ENCODE results near the gene BUB1.
A peak's percentile ranks its signal among the peaks of the same experiment; 100 is the strongest.

The BUB1 gene

DNA sequence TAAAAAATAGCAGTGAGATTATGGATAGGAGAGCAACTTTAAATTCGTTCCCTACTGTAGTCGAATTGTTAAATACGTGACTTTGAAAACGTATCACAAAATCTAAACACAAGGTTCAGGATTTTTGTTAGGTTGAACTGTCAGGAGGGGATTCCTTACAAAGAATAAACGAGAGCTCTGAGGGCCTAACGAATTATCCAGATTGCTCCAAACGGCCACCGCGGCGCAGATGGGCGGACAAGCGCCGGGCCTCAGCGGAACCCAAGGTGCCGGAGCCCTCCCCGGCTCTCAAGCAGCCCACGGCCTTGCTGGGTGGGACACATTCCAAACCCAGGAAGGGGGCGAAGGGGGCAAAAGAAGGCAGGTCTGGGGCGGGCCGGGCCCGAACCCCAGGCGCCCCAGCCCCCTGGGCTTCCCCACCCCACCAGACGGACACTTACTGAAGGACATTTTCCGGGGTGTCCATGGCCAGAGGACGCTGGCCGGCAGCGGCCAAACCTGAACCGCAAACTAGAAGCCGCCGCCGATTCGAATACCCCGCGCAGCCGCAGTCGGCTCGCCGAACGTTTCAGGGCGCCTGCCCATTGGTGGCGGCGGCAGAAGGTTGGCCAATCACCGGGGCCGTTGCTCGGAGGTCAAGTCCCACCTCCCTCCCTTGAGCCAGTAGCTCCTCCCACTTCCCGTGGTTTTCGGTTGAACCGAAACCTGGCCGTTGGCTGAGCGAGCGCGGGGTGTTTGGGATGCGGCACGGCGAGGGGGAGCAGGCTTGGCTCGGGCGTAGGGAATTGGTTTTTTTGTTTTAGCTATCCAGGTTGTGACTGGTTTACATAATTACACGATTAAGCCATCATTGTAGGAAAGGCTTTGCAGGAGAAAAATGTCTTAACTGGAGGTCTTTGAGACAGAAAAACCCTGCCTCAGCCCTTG is at the start of gene BUB1:
BUB1 (minus strand) TSS at position 534 of the 927 bp plus-strand sequence; CDS start at position 466, 68 bp downstream.
- H3K36me3 ChIP-seq (ENCODE audit: control insufficient read depth in 5 of 5, insufficient read depth in 5 of 5, low read length in 5 of 5) = no peaks in the 10 kb centered on the region
- H3K27ac ChIP-seq (ENCODE audit: low read depth, low read length) = peak within 1 kb of the TSS; percentile 88
- H3K4me3 ChIP-seq (ENCODE audit: low read depth in 1 of 5, low read length in 5 of 5) = peak within 1 kb of the TSS; percentile 76 to 98 (median 94)
- H3K4me1 ChIP-seq (ENCODE audit: control insufficient read depth in 5 of 5, insufficient read depth in 5 of 5, low read length in 5 of 5) = peaks cover 0 to 19% (median 16%) of the 10 kb centered on the region in 5 donors
- H3K27me3 ChIP-seq (ENCODE audit: control insufficient read depth in 5 of 5, insufficient read depth in 4 of 5, low read length in 5 of 5) = peaks cover 0 to 4% (median 0%) of the 10 kb centered on the region in 5 donors
- no peaks in the 10 kb centered on the region for H3K9me3 ChIP-seq (ENCODE audit: control insufficient read depth in 5 of 5, low read length in 5 of 5)
- H3K9ac ChIP-seq (ENCODE audit: low read length in 5 of 5) = peak within 1 kb of the TSS; percentile 70 to 93 (median 89)

- Histone ChIP-seq H3K9ac (ENCODE audit: low read length in 5 of 5) (no peak overlapping the region), H3K9me3 (ENCODE audit: control insufficient read depth in 5 of 5, low read length in 5 of 5) (peaks cover 0 to under 1% (median 0%) of the 10 kb centered on the region in 5 donors), H3K27me3 (ENCODE audit: control insufficient read depth in 5 of 5, insufficient read depth in 4 of 5, low read length in 5 of 5) (peaks cover 0 to 9% (median 3%) of the 10 kb centered on the region in 5 donors), H3K4me3 (ENCODE audit: low read depth in 1 of 5, low read length in 5 of 5) (no peak overlapping the region), H3K4me1 (ENCODE audit: control insufficient read depth in 5 of 5, insufficient read depth in 5 of 5, low read length in 5 of 5) (peaks cover 0 to 2% (median 0%) of the 10 kb centered on the region in 5 donors), H3K36me3 (ENCODE audit: control insufficient read depth in 5 of 5, insufficient read depth in 5 of 5, low read length in 5 of 5) (no peaks in the 10 kb centered on the region), H3K27ac (ENCODE audit: low read depth, low read length) (no peak overlapping the region)
Observed at GRCh38 chr2:110726285-110726684, 48.4 kb upstream of the BUB1 start.

DNA sequence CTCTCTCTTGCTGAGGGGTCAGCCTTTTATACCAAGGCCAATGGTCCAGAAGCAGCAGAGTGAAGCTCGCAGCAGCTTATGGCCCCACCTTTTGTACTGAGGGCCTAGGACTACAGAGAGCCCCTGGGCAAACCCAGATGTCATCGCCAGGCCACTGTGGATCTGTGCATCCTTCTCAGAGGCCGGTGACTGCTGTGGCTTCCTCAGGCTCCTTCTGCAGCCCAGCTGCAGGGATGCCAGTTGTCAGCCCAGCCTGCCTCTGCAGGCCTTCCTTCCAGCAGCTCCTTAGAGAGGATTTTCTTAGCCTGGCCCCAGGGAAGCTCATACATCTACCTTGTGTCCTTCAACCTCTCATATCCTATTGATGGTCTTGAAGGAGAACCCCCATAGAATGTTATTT is 48.0 kb upstream of the BUB1 start:
- Histone ChIP-seq H3K4me3 (ENCODE audit: low read depth in 1 of 5, low read length in 5 of 5) (no peak overlapping the region), H3K27ac (ENCODE audit: low read depth, low read length) (no peak overlapping the region), H3K4me1 (ENCODE audit: control insufficient read depth in 5 of 5, insufficient read depth in 5 of 5, low read length in 5 of 5) (no peaks in the 10 kb centered on the region), H3K9me3 (ENCODE audit: control insufficient read depth in 5 of 5, low read length in 5 of 5) (no peaks in the 10 kb centered on the region), H3K36me3 (ENCODE audit: control insufficient read depth in 5 of 5, insufficient read depth in 5 of 5, low read length in 5 of 5) (no peaks in the 10 kb centered on the region), H3K9ac (ENCODE audit: low read length in 5 of 5) (no peak overlapping the region), H3K27me3 (ENCODE audit: control insufficient read depth in 5 of 5, insufficient read depth in 4 of 5, low read length in 5 of 5) (peaks cover 0 to 5% (median 0%) of the 10 kb centered on the region in 5 donors)

GRCh38 chr2:110725370-110725769 is 47.5 kb upstream of the BUB1 start:
- Histone ChIP-seq H3K36me3 (ENCODE audit: control insufficient read depth in 5 of 5, insufficient read depth in 5 of 5, low read length in 5 of 5) (no peaks in the 10 kb centered on the region), H3K9ac (ENCODE audit: low read length in 5 of 5) (no peak overlapping the region), H3K4me1 (ENCODE audit: control insufficient read depth in 5 of 5, insufficient read depth in 5 of 5, low read length in 5 of 5) (no peaks in the 10 kb centered on the region), H3K27me3 (ENCODE audit: control insufficient read depth in 5 of 5, insufficient read depth in 4 of 5, low read length in 5 of 5) (peaks cover 0 to 2% (median 0%) of the 10 kb centered on the region in 5 donors), H3K4me3 (ENCODE audit: low read depth in 1 of 5, low read length in 5 of 5) (no peak overlapping the region), H3K27ac (ENCODE audit: low read depth, low read length) (no peak overlapping the region), H3K9me3 (ENCODE audit: control insufficient read depth in 5 of 5, low read length in 5 of 5) (no peaks in the 10 kb centered on the region)

DNA sequence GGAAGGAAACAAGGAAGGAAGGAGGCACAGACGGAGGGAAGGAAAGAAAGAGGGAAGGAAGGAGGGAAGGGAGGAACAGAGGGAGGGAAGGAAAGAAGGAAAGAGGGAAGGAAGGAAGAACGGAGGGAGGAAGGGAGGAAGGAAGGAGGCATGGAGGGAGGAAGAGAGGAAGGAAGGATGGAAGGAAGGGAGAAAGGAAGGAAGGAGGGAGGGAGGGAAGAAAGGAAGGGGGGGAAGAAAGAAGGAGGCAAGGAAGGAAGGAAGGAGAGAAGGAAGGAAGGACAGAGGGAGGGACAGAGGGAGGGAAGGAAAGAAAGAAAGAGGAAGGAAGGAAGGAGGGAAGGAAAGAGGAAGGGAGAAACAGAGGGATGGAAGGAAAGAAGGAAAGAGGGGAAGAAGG is 47.0 kb upstream of the BUB1 start:
- H3K36me3 ChIP-seq (ENCODE audit: control insufficient read depth in 5 of 5, insufficient read depth in 5 of 5, low read length in 5 of 5) = no peaks in the 10 kb centered on the region
- H3K4me3 ChIP-seq (ENCODE audit: low read depth in 1 of 5, low read length in 5 of 5) = no peak overlapping the region
- H3K27ac ChIP-seq (ENCODE audit: low read depth, low read length) = no peak overlapping the region
- H3K4me1 ChIP-seq (ENCODE audit: control insufficient read depth in 5 of 5, insufficient read depth in 5 of 5, low read length in 5 of 5) = no peaks in the 10 kb centered on the region
- no peaks in the 10 kb centered on the region for H3K9me3 ChIP-seq (ENCODE audit: control insufficient read depth in 5 of 5, low read length in 5 of 5)
- peaks cover 0 to 2% (median 0%) of the 10 kb centered on the region in 5 donors for H3K27me3 ChIP-seq (ENCODE audit: control insufficient read depth in 5 of 5, insufficient read depth in 4 of 5, low read length in 5 of 5)
- no peak overlapping the region for H3K9ac ChIP-seq (ENCODE audit: low read length in 5 of 5)

GRCh38 chr2:110720547-110720946 is 42.7 kb upstream of the BUB1 start:
- H3K9ac ChIP-seq (ENCODE audit: low read length in 5 of 5) = no peak overlapping the region
- no peak overlapping the region for H3K27ac ChIP-seq (ENCODE audit: low read depth, low read length)
- H3K4me1 ChIP-seq (ENCODE audit: control insufficient read depth in 5 of 5, insufficient read depth in 5 of 5, low read length in 5 of 5) = peaks cover 5 to 23% (median 17%) of the 10 kb centered on the region in 5 donors
- no peak overlapping the region for H3K4me3 ChIP-seq (ENCODE audit: low read depth in 1 of 5, low read length in 5 of 5)
- H3K27me3 ChIP-seq (ENCODE audit: control insufficient read depth in 5 of 5, insufficient read depth in 4 of 5, low read length in 5 of 5) = no peaks in the 10 kb centered on the region
- no peaks in the 10 kb centered on the region for H3K9me3 ChIP-seq (ENCODE audit: control insufficient read depth in 5 of 5, low read length in 5 of 5)
- H3K36me3 ChIP-seq (ENCODE audit: control insufficient read depth in 5 of 5, insufficient read depth in 5 of 5, low read length in 5 of 5) = no peaks in the 10 kb centered on the region

DNA sequence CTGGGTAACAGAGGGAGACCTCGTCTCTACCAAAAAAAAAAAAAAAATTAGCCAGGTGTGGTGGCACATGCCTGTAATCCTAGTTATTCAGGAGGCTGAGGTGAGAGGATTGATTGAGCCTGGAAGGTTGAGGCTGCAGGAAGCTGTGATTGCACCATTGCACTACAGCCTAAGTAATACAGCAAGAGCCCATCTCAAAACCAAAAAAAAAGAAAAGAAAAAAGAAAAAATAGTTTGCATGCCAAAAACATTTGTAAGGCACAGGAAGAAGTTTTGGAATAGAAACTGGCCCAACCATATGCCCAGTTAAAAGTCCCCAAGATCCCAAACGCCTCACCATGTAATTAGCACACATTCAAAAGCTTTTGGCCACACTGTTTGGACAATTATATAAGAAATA is 41.1 kb upstream of the BUB1 start:
- H3K36me3 ChIP-seq (ENCODE audit: control insufficient read depth in 5 of 5, insufficient read depth in 5 of 5, low read length in 5 of 5) = no peaks in the 10 kb centered on the region
- no peak overlapping the region for H3K27ac ChIP-seq (ENCODE audit: low read depth, low read length)
- peaks cover 5 to 35% (median 25%) of the 10 kb centered on the region in 5 donors for H3K4me1 ChIP-seq (ENCODE audit: control insufficient read depth in 5 of 5, insufficient read depth in 5 of 5, low read length in 5 of 5)
- H3K9ac ChIP-seq (ENCODE audit: low read length in 5 of 5) = no peak overlapping the region
- H3K9me3 ChIP-seq (ENCODE audit: control insufficient read depth in 5 of 5, low read length in 5 of 5) = no peaks in the 10 kb centered on the region
- H3K4me3 ChIP-seq (ENCODE audit: low read depth in 1 of 5, low read length in 5 of 5) = no peak overlapping the region
- H3K27me3 ChIP-seq (ENCODE audit: control insufficient read depth in 5 of 5, insufficient read depth in 4 of 5, low read length in 5 of 5) = no peaks in the 10 kb centered on the region

GRCh38 chr2:110718382-110718781 is 40.5 kb upstream of the BUB1 start:
- no peaks in the 10 kb centered on the region for H3K36me3 ChIP-seq (ENCODE audit: control insufficient read depth in 5 of 5, insufficient read depth in 5 of 5, low read length in 5 of 5)
- H3K9me3 ChIP-seq (ENCODE audit: control insufficient read depth in 5 of 5, low read length in 5 of 5) = no peaks in the 10 kb centered on the region
- peaks cover 5 to 35% (median 25%) of the 10 kb centered on the region in 5 donors for H3K4me1 ChIP-seq (ENCODE audit: control insufficient read depth in 5 of 5, insufficient read depth in 5 of 5, low read length in 5 of 5)
- H3K27ac ChIP-seq (ENCODE audit: low read depth, low read length) = no peak overlapping the region
- H3K9ac ChIP-seq (ENCODE audit: low read length in 5 of 5) = no peak overlapping the region
- H3K27me3 ChIP-seq (ENCODE audit: control insufficient read depth in 5 of 5, insufficient read depth in 4 of 5, low read length in 5 of 5) = no peaks in the 10 kb centered on the region
- H3K4me3 ChIP-seq (ENCODE audit: low read depth in 1 of 5, low read length in 5 of 5) = no peak overlapping the region

GRCh38 chr2:110717734-110718133 is 39.9 kb upstream of the BUB1 start:
- H3K9me3 ChIP-seq (ENCODE audit: control insufficient read depth in 5 of 5, low read length in 5 of 5) = peaks cover 0 to 3% (median 0%) of the 10 kb centered on the region in 5 donors
- no peak overlapping the region for H3K9ac ChIP-seq (ENCODE audit: low read length in 5 of 5)
- no peak overlapping the region for H3K27ac ChIP-seq (ENCODE audit: low read depth, low read length)
- H3K4me3 ChIP-seq (ENCODE audit: low read depth in 1 of 5, low read length in 5 of 5) = no peak overlapping the region
- peaks cover 5 to 35% (median 25%) of the 10 kb centered on the region in 5 donors for H3K4me1 ChIP-seq (ENCODE audit: control insufficient read depth in 5 of 5, insufficient read depth in 5 of 5, low read length in 5 of 5)
- no peaks in the 10 kb centered on the region for H3K27me3 ChIP-seq (ENCODE audit: control insufficient read depth in 5 of 5, insufficient read depth in 4 of 5, low read length in 5 of 5)
- H3K36me3 ChIP-seq (ENCODE audit: control insufficient read depth in 5 of 5, insufficient read depth in 5 of 5, low read length in 5 of 5) = no peaks in the 10 kb centered on the region

DNA sequence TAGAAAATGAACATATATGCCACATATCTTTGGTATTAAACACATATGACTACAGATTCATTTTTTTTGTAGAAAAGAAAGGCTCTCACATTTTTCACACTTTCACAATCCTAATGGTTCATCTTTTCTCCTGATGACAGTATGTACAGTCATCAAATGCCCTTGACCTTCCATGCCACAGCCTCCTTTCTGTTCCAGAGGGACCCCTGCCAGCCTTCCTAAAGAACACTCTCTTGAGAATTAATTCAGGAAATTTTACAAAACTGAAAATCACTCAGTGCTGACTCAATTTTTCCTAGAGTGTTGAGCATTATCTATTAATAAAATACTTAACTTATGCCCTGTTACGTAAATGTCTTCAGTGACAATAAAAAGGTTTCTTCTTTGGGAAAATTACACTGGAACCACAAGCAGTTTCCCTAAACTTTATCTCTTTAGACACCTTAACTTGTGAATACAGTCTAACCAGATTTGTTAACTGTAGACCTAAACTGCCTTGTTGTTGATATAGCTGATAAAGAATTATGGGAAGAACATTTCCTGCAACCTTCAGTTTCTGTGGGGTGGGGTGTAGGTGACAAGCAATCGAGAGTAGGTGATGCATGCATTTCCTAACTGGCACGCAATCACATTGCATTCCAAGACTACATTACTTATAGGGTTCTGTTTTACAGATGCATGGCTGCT is 39.2 kb upstream of the BUB1 start:
- Histone ChIP-seq H3K9ac (ENCODE audit: low read length in 5 of 5) (no peak overlapping the region), H3K36me3 (ENCODE audit: control insufficient read depth in 5 of 5, insufficient read depth in 5 of 5, low read length in 5 of 5) (no peaks in the 10 kb centered on the region), H3K27me3 (ENCODE audit: control insufficient read depth in 5 of 5, insufficient read depth in 4 of 5, low read length in 5 of 5) (peaks cover 0 to 2% (median 0%) of the 10 kb centered on the region in 5 donors), H3K4me1 (ENCODE audit: control insufficient read depth in 5 of 5, insufficient read depth in 5 of 5, low read length in 5 of 5) (peaks cover 5 to 35% (median 25%) of the 10 kb centered on the region in 5 donors), H3K27ac (ENCODE audit: low read depth, low read length) (no peak overlapping the region), H3K4me3 (ENCODE audit: low read depth in 1 of 5, low read length in 5 of 5) (no peak overlapping the region), H3K9me3 (ENCODE audit: control insufficient read depth in 5 of 5, low read length in 5 of 5) (peaks cover 0 to 4% (median 0%) of the 10 kb centered on the region in 5 donors)

Measured in subcutaneous abdominal adipose tissue (tissue), 5 donors.